Epithelial cell of prostate (primary cell): ENCODE measurements around the gene BAAT.

ENCODE experiments used
- DNase-seq: peaks from one replicate; pipeline ENCODE4 v3.0.0-alpha.2; 2011; ENCODE audit warnings: low read depth, low spot score
- H3K27ac ChIP-seq: fragments of 450-650 bp; 2 replicates; pipeline ENCODE4 v1.5.1; 2017; ENCODE audit warnings: mild to moderate bottlenecking

The BAAT gene

DNA sequence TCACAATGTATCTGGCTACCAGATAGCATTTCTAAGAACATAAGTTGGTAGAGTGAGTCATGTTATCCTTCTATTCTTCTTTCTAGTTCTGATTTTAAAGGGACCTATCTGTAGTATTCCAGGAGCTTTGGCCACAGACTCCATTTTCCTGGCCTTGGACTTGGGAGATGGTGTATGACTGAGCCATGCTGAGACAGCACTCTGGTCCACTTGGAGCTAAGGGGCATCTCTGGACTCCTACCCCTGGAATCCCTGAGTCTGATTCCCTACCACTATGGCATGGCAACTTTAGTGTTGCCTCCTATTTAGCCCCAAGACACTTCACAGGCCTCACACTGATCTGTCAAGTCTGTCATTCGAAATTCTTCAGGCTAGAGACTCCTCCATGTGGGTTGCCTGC, 58.8 kb downstream of the BAAT start:
- H3K27ac ChIP-seq: no peak overlapping the region
- no peak for DNase-seq

DNA sequence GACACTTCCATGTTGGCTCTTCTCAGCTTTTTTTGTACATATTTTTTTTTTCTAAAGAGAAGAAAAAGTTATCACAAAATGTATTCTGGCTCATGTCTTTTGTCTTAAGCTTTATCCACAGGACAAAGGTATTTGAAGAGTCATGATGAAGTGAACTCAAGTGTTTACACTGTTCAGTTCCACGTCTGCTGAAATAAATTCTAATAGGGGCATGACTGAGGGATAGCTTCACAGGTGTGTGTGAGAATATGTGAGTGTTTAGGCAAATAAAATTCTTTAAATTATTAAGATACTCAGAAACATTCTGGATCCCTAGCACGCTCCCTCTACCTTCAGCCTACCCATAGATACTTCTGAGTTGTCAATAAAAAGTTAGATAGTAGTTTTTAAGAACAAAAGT, 59.8 kb downstream of the BAAT start:
- no peak overlapping the region for H3K27ac ChIP-seq
- no peak for DNase-seq

DNA sequence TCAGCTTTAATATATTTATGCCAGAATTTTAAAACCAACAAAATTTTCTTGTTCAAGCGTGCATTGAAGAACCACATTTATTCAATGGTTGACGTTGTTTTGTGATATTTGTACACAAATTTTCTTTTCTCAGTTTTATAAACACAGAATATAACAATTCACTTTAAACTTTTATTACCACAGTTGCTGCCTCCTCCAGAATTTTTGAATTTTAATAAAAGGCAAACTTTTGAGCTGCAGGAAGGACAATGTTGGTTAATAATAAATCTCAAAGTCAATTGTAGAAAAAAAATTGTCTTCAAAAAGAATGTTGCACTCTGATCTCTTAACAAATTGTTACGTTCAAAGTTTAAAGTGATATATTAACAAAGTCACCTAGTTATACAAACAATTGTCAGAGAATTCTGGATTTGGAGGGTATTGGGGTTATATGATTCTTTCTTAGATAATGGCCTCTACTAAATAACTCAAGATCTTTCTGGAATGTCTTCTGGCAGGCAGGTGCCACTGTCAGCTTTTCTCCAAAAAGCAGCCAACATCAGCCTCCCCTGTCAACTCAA, 60.5 kb downstream of the BAAT start:
- no peak for DNase-seq
- H3K27ac ChIP-seq: no peak overlapping the region

DNA sequence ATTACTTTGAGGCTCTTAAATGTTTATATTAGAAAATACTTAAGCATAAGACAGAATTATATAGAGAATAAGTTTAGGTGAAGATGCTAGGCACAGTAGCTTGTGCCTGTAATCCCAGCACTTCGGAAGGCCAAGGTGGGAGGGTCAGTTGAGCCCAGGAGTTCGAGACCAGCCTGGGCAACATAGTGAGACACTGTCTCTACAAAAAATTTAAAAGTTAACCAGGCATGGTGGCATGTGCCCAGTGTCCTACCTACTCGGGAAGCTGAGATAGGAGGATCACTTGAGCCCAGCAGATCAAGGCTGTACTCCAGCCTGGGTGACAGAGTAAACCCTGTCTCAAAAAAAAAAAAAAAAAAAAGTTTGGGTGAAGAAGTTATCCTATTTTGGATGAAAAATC, 61.7 kb downstream of the BAAT start:
- no peak overlapping the region for H3K27ac ChIP-seq
- no peak for DNase-seq

DNA sequence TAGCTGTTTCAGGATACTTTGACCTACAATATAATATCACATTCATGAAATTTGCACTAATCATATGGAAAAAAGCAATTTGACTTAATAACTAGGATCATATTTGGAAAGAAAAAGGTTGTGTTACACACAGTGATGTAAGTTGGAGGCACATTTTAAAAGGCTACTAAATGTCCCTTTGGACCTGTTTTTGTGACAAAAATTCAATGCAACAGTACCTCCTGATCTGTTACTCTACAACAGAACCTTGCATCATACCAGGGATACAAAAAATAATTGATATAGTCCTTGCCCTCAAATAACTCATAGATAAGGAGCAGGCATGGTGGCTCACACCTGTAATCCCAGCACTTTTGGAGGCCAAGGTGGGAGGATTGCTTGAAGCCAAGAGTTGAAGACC, 67.1 kb downstream of the BAAT start:
- DNase-seq: no peak
- H3K27ac ChIP-seq: no peak overlapping the region

DNA sequence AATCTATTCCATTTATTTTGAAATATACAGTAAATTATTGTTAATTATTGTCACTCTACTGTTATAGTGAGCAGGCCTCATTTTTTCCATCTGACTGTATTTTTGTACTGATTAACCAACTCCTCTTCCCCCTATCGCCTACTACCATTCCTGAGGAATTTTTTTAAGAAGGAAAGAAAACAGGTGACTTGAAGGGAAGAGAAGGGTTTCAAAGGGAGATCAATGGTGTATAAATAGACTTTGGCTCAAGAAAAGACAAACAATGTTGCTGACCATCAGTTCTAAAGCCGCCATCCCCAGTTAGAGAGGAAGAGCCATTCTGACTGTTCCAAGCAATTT, 69.7 kb downstream of the BAAT start:
- H3K27ac ChIP-seq: no peak overlapping the region
- no peak for DNase-seq

DNA sequence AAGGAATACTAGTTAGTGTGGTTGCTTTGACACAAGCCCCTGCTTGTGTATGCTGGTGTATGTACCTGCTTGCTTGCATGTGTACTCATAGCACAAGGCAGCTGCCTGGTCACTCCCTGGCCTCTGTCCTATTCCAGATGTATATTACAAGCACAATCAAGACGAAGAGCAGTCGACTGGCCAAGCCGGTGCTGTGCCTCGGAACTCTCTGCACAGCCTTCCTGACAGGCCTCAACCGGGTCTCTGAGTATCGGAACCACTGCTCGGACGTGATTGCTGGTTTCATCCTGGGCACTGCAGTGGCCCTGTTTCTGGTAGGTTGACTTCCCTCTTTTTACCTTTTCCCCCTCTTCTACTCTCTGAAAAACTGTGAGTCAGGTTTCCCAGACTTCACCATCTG, 72.1 kb downstream of the BAAT start:
- DNase-seq: no peak
- no peak overlapping the region for H3K27ac ChIP-seq

DNA sequence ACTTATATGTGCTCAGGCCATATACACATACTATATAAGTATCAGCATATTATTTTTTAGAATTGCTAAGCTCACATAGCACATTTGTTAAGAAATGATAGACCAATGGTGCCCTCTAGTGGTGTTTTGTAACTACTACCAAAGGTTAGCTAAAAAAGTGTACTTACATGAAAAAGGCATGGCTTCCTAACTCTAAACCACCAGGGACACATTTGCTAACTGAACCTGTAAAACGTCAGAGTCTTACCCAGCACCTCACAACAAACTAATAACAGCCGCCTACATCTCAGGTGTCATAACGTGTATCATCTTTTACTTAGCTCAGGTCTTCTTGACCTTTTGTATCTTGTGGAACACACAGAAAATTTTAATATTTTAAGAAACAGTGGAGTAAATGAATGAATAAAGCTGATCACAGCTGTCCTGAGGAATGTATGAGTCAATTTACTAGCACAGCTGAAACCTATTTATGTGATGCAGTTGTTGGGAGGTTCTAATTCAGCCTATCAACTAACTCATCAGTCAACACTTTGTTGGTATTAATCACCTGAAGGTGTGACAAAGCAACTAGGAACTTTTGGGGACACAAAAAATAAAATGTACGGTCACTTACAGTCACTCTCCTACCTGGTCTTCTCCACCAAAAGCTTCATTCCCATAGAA, 72.9 kb downstream of the BAAT start:
- H3K27ac ChIP-seq: no peak overlapping the region
- DNase-seq: peak; percentile 33

DNA sequence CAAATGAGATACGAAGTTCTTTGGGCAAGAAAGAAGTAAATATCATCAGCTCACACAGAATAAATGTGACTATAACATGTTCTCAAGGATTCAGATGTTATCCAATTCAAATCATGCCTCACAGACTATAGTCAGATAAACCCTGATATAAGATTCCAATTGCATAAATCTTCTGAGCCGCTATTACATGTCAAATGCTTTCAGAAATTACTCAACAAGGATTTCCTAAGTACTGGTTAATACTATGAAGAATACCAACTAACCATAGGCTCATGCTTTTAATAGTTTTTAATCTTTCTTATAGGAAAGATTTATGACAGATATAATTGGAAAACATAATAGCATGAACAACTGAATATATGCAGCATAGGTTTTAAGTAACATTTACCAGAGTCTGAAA, 73.6 kb downstream of the BAAT start:
- DNase-seq: no peak
- H3K27ac ChIP-seq: no peak overlapping the region
